A549 treated with GW870086 at 1 μM for 4 hours (cell line): Measurements from ENCODE around the gene RUFY3. TPM values are rescaled to one million over a fixed set of nuclear protein-coding genes. Genes with fewer than 3 reads are reported as not detected.

ENCODE experiments used
- total RNA-seq: library from RNA; stranded (reverse); fragments of 200-300 nt; extraction: Qiagen RNA extraction; gene quantifications from 5 replicates; pipeline ENCODE4 v1.2.3, GENCODE V29; 2022; ENCODE audit warnings: low read depth

The RUFY3 gene, protein sequence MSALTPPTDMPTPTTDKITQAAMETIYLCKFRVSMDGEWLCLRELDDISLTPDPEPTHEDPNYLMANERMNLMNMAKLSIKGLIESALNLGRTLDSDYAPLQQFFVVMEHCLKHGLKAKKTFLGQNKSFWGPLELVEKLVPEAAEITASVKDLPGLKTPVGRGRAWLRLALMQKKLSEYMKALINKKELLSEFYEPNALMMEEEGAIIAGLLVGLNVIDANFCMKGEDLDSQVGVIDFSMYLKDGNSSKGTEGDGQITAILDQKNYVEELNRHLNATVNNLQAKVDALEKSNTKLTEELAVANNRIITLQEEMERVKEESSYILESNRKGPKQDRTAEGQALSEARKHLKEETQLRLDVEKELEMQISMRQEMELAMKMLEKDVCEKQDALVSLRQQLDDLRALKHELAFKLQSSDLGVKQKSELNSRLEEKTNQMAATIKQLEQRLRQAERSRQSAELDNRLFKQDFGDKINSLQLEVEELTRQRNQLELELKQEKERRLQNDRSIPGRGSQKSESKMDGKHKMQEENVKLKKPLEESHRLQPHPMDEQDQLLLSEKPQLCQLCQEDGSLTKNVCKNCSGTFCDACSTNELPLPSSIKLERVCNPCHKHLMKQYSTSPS
- 6.3 to 7.3 TPM (median 7.0 TPM) in 5 replicates for total RNA-seq

DNA sequence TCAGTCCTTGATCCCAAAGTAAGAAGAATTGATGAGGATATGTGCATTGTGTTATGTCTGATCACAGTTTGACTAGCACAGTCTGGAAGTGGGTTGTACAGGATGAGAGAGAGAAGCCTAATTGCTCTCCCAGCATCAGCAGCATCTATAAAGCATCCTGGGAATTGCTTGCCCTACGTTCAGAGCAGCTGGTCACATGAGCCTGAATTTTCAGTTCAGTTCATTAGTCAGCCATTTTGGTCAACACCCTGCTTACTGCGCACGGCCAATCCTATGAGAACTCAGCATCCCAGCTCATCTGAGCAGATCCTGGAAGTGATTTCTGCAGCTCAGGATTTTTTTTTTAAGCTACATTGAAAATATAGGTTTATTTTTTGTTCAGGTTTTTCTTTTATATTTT, at the start of gene RUFY3:
TSS of gene RUFY3 (plus strand) at position 218 of the 400 bp plus-strand sequence. CDS start 610 bp downstream, outside the sequence.

DNA sequence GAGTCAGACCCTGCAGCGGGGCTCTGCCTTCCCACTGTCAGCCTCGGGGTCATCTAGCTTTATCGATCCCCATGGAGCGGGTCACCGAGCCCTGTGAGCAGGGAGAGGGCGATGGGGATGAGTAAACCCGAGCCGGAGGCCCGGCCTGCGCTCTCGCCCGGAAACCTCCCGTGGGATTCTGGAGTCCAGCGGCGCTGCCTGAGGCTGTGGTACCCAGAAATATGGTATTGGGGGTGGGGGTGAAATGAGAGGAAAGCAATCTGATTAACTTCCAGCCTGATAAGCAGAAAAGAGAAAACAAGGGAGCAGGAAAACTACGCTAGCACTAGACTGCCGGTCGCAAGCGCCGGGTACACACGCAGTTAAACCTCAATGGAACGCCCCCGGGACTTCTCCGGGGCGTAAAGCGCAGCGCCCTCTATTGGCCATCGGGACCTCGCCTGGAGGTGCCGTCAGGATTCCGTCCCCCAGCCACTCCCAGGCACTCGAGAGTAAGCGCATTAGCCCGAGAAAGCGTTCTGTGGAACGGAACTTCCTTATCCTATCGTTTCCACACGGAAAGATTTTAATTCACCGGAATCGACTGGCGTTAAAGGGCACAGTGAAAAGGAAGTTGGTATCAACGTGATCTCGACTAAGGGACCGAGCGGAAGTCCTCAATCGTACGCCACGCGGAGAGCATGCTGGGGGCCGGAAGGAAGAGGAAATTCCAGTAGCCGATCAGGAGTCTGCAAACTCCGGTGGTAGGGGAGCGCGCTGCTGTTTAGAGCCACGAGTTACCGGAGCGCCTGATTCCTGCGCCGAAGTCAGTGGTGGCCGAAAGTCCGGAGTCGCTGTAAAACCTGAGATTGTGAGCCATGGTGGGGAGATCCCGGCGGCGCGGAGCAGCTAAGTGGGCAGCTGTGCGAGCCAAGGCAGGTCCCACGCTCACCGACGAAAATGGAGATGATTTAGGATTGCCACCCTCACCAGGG, 33.7 kb upstream of the RUFY3 start, which contains the start of gene UTP3:
TSS of gene UTP3 (plus strand) at position 712 of the 974 bp plus-strand sequence. CDS start at position 858, 146 bp downstream.

DNA sequence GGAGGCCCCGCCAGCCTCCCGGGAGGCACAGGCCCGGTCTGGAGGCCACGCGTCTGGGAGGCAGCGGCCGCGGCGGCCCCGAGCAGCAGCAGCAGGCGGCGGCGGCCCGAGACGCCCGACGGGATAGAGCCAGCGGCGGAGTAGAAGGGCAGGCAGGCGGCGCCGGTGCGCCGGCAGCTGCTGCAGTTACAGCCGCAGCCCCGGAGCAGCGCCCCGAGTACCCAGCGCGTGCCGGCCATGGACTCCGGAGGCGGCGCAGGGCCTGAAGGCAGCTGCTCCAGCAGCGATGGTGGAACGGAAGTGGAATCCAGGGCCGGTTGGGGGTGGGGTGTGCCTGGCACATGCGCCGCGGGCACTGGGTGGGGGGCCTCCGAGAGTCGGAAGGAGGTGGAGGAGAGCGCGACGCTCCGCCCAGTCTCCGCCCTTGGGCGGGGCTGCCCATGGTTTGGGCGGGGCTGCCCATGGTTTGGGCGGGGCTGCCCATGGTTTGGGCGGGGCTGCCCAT, 117.9 kb downstream of the RUFY3 start, which contains the start of gene GRSF1:
TSS of gene GRSF1 (minus strand) at position 302 of the 505 bp plus-strand sequence. CDS start at position 239, 63 bp downstream.

Other genes with a start within 250 kb of the RUFY3 start
- not detected in 5 replicates for gene MUC7, start 249.8 kb upstream of the RUFY3 start, total RNA-seq
- not detected in 5 replicates for gene AMTN, start 203.4 kb upstream of the RUFY3 start, total RNA-seq
- gene AMBN, start 129.7 kb upstream of the RUFY3 start, total RNA-seq, result not detected in 5 replicates
- not detected in 5 replicates for gene ENAM, start 93.2 kb upstream of the RUFY3 start, total RNA-seq
- 0.13 to 0.66 TPM in 2 of 5 replicates, not detected in the others for gene JCHAIN, start 55.5 kb upstream of the RUFY3 start, total RNA-seq
- 34.6 to 43.0 TPM (median 36.8 TPM) in 5 replicates for gene UTP3, start 33.4 kb upstream of the RUFY3 start, total RNA-seq
- gene GRSF1, start 117.9 kb downstream of the RUFY3 start, total RNA-seq, result 75.6 to 81.3 TPM (median 78.5 TPM) in 5 replicates
- 3.6 to 7.5 TPM (median 6.3 TPM) in 5 replicates for gene MOB1B, start 180.4 kb downstream of the RUFY3 start, total RNA-seq